Muscle layer of duodenum (tissue), 2 donors: ENCODE measurements around the gene ZNF285.
"Not testable (repeated sequence)": the region's sequence is repeated elsewhere in the genome, so short reads cannot be mapped to it uniquely, and the experiment has no call there.

Experiments used
- H3K27ac ChIP-seq: one replicate; pipeline ENCODE4 v1.7.0; 2013; ENCODE audit warnings: mild to moderate bottlenecking, low read length
- H3K27me3 ChIP-seq: one replicate; pipeline ENCODE4 v1.7.0; 2013; ENCODE audit warnings: low read depth, mild to moderate bottlenecking, control low read depth, low read length
- H3K36me3 ChIP-seq, 2 donors: one replicate each; pipeline ENCODE4 v1.7.0; 2013; ENCODE audit warnings: low read length in 2 of 2, control low read depth in 1 of 2, mild to moderate bottlenecking in 1 of 2; ENCODE audit not compliant: insufficient read depth in 2 of 2, control insufficient read depth in 1 of 2
- H3K4me1 ChIP-seq, 2 donors: one replicate each; pipeline ENCODE4 v1.7.0; 2013; ENCODE audit warnings: low read length in 2 of 2, mild to moderate bottlenecking in 2 of 2, control low read depth in 1 of 2, moderate library complexity in 1 of 2; ENCODE audit not compliant: insufficient read depth in 2 of 2, control insufficient read depth in 1 of 2
- H3K4me3 ChIP-seq, 2 donors: one replicate each; pipeline ENCODE4 v1.7.0; 2013; ENCODE audit warnings: low read length in 2 of 2, low read depth in 1 of 2, mild to moderate bottlenecking in 1 of 2
- H3K9me3 ChIP-seq, 2 donors: one replicate each; pipeline ENCODE4 v1.7.0; 2013; ENCODE audit warnings: low read length in 2 of 2, control low read depth in 1 of 2, mild to moderate bottlenecking in 1 of 2; ENCODE audit not compliant: control insufficient read depth in 1 of 2
- donor health status: healthy.

Gene ZNF285

DNA sequence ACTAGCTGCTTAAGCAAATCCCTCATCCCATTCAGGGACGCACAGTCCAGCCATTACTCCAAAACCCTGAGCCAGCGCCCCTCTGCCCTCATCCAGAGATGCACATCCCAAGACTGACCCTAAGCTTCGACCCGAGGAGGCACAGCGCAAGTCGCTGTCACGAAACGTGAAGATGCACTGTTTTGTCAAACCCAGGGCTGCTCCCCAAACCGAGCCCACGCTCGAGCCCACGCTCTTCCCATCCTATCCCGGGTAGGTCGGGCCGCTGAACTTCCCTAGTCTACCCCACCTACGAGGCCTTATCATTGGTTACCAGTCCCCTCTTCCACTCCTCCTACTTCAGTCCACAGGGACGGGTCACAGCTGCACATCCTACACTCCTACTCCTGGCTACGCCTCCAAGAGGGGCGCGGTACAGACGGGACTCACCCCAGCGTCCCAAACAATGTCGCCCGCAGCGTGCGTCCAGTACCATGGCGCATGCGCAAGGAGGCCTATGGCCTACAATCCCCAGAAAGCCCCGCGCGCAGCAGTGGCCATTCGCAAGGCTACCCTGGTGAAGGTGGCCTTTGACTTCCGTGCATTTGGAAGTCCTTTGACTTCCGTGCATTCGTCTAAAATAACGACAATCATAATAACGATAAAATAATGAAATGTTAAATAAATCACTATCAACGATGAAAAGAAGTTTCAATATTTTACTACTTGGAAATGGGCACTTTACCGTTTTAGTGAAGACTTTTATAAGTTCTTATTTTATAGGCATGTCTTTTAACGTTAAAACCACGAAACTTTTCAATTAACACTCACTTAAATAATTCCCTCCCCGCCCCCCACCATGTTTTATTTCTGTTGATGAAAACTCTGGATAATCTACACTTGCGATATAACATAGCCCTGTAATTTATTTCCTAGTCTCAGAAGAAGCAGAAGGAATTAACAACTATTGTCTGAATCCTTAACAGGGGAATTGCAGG is at the start of gene ZNF285:
Gene ZNF285, minus strand, starts transcription at position 470 of the 977 bp plus-strand sequence. CDS start 4,395 bp downstream, outside the sequence.
- Histone ChIP-seq H3K27me3 (no peaks in the 10 kb centered on the region), H3K4me1 (no peaks in the 10 kb centered on the region), H3K9me3 (peaks cover 7 to 20% of the 10 kb centered on the region in 2 donors), H3K4me3 (peak within 1 kb of the TSS; percentile 63 to 72), H3K36me3 (peaks cover 0 to 5% of the 10 kb centered on the region in 2 donors), H3K27ac (no peak within 1 kb of the TSS)

DNA sequence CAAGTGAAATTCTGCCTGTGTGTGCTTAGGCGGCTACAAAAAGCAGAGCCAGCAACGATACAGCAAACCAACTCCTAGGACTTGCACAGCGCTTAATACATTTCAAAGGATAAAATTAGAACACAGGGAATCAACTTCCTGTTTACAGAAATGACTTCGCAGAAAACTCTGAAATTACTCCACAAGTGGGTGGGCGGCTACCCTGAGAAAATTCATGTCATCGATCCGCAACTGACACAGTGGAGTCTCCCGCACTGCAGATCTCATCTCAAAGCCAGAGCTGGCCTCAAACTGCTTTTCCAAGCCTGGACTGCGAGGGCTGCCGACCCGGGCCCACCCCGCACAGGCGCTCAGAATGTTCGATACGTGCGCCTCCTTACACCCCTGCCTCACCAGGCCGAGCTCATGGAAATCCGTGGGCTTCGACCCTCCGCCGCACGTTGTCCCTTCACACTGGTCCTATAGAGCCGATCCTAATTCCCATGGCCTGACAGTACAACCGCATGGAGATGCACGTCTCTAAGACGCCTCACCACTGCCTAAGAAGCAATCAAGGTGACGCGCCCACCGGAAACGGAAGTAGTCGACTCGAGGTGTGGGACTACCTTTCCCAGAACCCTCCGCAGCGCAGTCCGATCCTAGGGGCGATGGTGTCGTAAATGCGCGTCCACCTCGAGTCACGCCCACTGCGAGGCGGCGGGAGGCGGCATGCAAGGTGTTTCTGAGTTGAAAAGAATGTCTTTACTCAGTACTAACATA is 46.7 kb upstream of the ZNF285 start, which contains the start of gene ZNF229:
Gene ZNF229, minus strand, starts transcription at position 557 of the 759 bp plus-strand sequence. CDS start 5,625 bp downstream, outside the sequence.
- no peaks in the 10 kb centered on the region for H3K4me1 ChIP-seq
- no peaks in the 10 kb centered on the region for H3K27me3 ChIP-seq
- no peak within 1 kb of the TSS for H3K27ac ChIP-seq
- H3K4me3 ChIP-seq, result peak within 1 kb of the TSS; percentile 72 to 81
- peaks cover 0 to 37% of the 10 kb centered on the region in 2 donors for H3K36me3 ChIP-seq
- H3K9me3 ChIP-seq, result peaks cover 33 to 62% of the 10 kb centered on the region in 2 donors

DNA sequence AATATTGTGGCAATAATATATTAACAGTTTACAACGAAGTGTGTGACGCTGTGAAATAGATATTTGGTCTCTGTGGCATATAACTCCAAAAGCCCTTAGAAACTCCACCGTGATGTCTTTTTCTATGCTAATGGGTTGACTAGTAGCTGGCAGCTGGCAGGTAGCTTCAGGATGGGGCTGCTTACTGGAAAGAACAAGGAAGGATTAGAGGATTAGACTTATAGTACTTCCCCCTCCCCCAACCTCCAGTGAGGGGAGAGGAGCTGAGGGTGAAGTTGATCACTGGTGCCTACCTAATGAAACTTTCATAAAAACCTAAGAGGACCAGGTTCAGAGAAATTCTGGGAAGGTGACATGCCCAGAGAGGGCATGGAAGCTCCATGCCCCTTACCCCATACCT is 37.0 kb upstream of the ZNF285 start:
- Histone ChIP-seq H3K9me3 (peaks cover 3 to 77% of the 10 kb centered on the region in 2 donors), H3K27ac (no peak overlapping the region), H3K4me1 (no peaks in the 10 kb centered on the region), H3K27me3 (no peaks in the 10 kb centered on the region), H3K36me3 (peaks cover 0 to 93% of the 10 kb centered on the region in 2 donors), H3K4me3 (peak overlapping the region in 1 of 2 donors; percentile 26)

DNA sequence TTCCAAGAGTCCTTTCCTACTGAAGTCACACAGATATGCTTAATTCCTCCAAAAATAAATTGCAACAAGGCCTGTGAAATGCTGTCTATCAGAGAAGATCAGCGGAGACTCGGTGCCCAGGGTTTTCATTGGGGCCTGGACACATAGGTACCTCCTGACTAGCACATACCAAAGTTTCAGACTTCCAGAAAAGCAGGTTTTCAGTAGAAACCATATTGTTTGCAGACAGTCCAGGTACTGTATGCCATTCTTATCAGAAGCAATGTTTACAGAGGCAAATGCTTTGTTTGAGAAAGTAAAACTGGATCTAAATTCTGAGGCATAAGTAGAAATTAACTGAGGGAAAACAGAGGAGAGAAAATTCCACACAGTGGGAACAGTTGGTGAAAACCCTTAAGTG is 34.0 kb upstream of the ZNF285 start:
- H3K4me1 ChIP-seq, result no peaks in the 10 kb centered on the region
- no peaks in the 10 kb centered on the region for H3K27me3 ChIP-seq
- H3K36me3 ChIP-seq, result peaks cover 13 to 90% of the 10 kb centered on the region in 2 donors
- peaks cover 20 to 79% of the 10 kb centered on the region in 2 donors for H3K9me3 ChIP-seq
- H3K27ac ChIP-seq, result no peak overlapping the region
- H3K4me3 ChIP-seq, result peak overlapping the region in 1 of 2 donors; percentile 11

DNA sequence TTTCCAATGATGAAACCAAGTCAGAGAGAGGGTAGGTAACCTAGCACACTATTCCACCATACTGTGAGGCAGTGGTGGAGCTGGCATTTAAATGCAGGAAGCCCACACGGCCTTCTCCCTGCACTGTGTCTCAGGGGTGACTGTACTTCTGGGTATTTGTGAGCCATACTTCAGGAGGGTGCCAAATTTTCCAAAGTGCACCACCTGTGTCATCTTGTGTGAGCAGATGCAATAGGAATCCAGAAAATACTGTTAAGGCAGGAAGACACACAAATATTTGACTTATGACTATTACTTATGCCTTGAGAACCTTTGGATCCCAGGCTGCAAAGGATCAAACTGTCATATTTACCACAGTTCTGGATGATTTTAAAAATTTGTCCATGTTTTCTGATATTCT is 29.5 kb upstream of the ZNF285 start:
- H3K4me3 ChIP-seq, result peak overlapping the region in 1 of 2 donors; percentile 30
- no peak overlapping the region for H3K27ac ChIP-seq
- H3K4me1 ChIP-seq, result no peaks in the 10 kb centered on the region
- peaks cover 50 to 90% of the 10 kb centered on the region in 2 donors for H3K9me3 ChIP-seq
- no peaks in the 10 kb centered on the region for H3K27me3 ChIP-seq
- peaks cover 25 to 85% of the 10 kb centered on the region in 2 donors for H3K36me3 ChIP-seq

DNA sequence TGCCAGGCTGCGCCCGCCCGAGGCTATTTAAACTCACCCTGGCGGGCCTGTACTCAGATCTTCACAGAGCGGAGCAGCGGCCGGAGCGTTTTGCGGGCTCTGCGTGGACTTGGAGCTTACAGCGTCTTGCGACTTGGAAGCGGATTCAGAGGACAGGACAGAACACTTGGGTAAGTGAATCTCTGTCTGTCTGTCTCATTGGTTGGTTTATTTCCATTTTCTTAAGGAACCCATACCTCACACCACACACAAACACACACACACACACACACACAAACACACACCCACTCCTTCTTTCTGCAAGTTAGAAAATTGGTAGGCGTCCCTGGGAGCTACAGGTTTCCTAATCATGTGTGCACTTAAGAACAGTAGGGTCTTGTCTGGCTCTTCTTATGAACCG is 14.1 kb upstream of the ZNF285 start:
- not testable (repeated sequence) for H3K4me1 ChIP-seq, H3K27me3 ChIP-seq, H3K36me3 ChIP-seq, H3K27ac ChIP-seq
- peaks cover 0 to 43% of the 10 kb centered on the region in 2 donors for H3K9me3 ChIP-seq
- H3K4me3 ChIP-seq, result peak overlapping the region in 1 of 2 donors; percentile 17

DNA sequence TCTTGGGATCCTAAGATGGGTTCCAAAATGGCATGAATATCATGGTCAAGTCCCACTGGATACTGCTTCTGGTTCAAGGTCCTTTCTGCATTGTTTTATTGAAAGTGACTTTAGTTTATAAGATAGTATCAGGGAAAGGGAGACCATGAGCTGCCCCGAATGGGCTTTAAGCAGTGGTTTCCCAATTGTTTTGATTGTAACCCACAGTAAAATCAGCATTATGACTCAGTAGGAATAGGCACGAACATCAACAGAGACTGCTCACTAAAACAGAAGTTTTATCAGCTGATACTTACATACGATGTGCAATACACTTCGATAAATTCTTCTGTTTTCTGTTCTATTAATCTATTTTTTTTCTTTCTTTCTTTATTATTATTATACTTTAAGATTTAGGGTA is 12.1 kb downstream of the ZNF285 start:
- not testable (repeated sequence) for H3K4me3 ChIP-seq, H3K27me3 ChIP-seq, H3K27ac ChIP-seq, H3K4me1 ChIP-seq
- H3K36me3 ChIP-seq, result peaks cover 0 to 69% of the 10 kb centered on the region in 2 donors
- H3K9me3 ChIP-seq, result peaks cover 0 to 51% of the 10 kb centered on the region in 2 donors

DNA sequence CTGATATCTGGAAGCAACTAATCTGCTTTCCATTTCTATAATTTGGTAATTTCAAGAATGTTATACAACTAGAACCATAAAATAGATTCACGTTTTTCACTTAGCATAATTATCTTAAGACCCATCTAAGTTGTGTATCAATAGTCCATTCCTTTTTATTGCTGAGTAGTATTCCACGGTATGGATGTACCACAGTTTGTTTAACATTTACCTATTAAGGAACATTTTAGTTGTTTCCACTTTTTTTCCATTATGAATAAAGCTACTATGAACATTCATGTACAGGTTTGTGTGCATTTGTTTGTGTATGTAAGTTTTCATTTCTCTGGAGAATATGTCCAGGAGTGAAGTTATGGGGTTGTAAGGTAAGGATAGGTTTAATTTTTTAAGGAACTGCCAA is 26.6 kb downstream of the ZNF285 start:
- H3K4me1 ChIP-seq, result no peaks in the 10 kb centered on the region
- H3K36me3 ChIP-seq, result no peaks in the 10 kb centered on the region
- no peak overlapping the region for H3K27ac ChIP-seq
- peaks cover 0 to 7% of the 10 kb centered on the region in 2 donors for H3K9me3 ChIP-seq
- H3K4me3 ChIP-seq, result no peak overlapping the region
- no peaks in the 10 kb centered on the region for H3K27me3 ChIP-seq

DNA sequence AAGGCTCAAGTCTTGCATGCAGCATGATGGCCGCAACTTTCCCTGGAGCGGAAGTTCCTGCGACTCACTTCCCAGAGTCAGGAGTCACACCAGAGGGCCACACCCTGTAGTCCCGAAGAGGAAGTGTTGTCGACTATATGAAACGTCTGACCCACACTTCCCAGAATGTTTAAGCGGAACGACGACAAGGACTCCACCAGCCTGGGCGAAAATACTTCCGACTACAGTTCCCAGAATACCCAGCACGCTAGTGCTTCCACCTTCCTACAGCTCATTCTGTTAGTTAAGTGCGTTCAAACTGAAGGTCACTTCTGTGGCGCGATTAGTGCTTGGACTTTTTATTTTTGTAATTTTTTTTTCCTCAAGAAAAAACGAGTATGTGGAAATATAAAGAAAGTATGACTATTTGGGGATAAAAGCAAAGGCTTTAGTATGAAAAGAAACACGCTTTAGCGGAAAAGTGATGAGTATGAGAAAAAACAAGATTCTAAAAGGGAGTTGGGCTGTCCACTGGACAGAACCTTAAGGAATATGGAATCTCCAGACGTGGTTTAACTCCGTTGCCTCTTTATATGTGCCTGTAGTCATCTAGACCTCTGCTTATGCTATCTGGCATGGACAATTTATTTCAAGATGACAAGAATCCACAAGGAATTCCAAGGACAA is 29.5 kb downstream of the ZNF285 start:
- Histone ChIP-seq H3K9me3 (peaks cover 0 to 10% of the 10 kb centered on the region in 2 donors), H3K27ac (no peak overlapping the region), H3K4me3 (no peak overlapping the region), H3K36me3 (no peaks in the 10 kb centered on the region), H3K4me1 (no peaks in the 10 kb centered on the region), H3K27me3 (no peaks in the 10 kb centered on the region)

DNA sequence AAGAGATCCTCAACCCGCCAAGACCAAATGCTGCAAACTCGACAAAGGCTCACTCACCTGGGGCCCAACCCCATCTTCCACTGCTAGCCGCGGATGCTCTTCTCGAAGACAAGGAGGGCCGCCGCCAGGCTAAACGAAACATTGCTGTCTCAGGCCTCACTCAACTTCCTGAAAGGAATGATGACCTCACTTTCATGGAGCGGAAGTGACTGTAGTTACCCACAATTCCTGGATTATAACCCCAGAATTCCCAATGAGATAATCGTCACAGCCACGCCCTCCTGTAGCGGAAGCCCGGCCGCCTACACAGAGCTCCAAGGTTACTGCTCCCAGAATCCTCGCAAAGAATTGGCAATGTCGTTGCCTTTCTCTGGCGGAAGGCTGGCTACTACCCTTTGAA is 34.4 kb downstream of the ZNF285 start:
- H3K36me3 ChIP-seq, result no peaks in the 10 kb centered on the region
- H3K9me3 ChIP-seq, result peaks cover 0 to 11% of the 10 kb centered on the region in 2 donors
- H3K27me3 ChIP-seq, result no peaks in the 10 kb centered on the region
- H3K4me3 ChIP-seq, result no peak overlapping the region
- H3K4me1 ChIP-seq, result no peaks in the 10 kb centered on the region
- H3K27ac ChIP-seq, result no peak overlapping the region
